Epithelial cell of prostate (primary cell): Measurements from ENCODE around the gene TRIM33.
"Not testable (repeated sequence)": the region's sequence is repeated elsewhere in the genome, so short reads cannot be mapped to it uniquely, and the experiment has no call there.

Experiments used
- DNase-seq: peaks from one replicate; pipeline ENCODE4 v3.0.0-alpha.2; 2011; ENCODE audit warnings: low read depth, low spot score
- H3K27ac ChIP-seq: fragments of 450-650 bp; 2 replicates; pipeline ENCODE4 v1.5.1; 2017; ENCODE audit warnings: mild to moderate bottlenecking

The TRIM33 gene

DNA sequence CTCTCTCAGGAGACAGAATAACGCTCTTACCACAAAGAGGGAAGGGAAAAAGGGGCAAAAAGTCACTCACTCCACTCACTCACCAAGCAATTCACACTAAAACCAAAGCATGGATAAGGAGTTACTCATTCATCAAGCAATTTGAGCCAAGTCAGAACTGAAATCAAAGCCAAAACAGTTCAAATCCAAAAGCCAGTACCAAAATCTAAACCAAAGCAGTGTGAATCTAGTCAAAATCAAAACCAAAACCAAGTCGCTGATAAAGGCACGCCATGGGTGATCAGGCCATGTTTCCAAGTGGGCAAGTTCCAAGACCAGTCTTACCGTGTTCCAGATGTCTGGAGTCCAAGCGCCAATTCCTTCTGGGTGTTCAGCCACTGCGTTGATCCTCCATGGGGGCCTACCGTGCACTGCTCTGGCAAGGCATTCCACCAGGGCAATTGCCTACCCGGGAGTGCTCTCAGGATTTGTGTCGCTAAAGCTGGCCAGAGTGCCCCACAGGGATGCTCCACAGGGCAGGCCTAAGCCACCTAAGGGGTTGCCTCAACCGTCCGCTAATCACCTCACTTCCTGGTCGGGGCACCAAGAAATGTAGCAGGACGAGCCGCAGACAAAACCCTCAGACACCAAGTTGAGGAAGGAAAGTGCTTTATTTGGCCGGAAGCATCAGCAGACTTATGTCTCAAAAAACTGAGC is 142.3 kb downstream of the TRIM33 start:
- no peak for DNase-seq
- no peak overlapping the region for H3K27ac ChIP-seq

DNA sequence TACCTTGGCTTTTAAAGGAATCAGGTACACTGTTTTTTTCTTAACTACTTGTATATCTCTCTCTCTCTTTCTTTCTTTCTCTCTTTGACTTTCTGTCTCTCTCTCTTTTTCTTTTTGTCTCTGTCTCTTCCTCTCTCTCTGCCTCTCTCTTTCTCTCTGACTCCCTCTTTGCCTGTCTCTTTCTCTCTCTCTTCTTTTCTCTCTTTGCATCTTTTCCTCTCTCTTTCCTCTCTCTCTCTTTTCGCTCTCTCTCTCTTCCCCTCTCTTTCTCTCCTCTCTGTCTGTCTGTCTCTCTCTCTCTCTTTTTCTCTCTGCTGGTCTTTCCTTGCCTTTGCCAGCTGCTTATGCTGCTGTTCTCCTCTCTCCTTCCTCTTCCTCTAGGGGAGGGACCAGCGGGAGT is 143.2 kb downstream of the TRIM33 start:
- DNase-seq: no peak
- no peak overlapping the region for H3K27ac ChIP-seq

DNA sequence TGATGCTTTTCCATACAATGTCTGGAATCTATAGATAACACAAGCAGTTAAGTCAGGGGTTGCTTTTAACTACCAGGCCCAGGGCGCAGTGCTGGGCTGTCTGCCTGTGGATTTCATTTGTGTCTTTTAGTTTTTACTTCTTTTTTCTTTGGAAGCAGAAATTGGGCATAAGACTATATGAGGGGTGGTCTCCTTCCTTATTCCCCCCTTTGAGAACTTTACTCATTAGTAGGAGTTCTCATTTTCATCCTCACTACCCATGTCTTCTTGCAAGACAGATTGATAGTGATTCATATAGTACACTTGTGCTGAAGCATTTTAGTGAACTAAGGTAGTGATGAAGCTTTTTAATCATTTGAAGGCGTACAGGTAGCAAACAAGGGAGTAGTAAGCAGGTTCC is 147.8 kb downstream of the TRIM33 start:
- H3K27ac ChIP-seq: not testable (repeated sequence)

DNA sequence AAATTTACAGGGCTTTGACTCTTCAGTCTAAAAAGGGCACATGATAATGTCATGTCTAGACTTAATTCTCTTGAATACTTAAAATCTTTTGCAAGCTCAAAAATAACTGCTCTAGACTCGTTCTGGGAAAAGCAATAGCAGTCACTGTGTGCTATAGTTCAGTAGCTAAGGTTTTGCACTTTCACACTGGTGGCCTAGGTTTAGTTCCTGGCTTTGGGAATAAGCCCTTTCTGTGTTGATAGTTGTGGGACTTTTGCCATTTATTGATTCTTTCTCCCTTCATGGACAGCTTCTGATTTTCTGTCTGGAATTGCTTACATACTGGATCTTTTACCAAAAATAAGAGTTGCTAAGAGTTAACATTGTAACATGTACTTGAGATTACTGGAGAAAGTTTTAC is 151.2 kb downstream of the TRIM33 start:
- no peak for DNase-seq
- no peak overlapping the region for H3K27ac ChIP-seq

More for the DNA sequence above, 147.8 kb downstream of the TRIM33 start:
- not testable (repeated sequence) for DNase-seq

DNA sequence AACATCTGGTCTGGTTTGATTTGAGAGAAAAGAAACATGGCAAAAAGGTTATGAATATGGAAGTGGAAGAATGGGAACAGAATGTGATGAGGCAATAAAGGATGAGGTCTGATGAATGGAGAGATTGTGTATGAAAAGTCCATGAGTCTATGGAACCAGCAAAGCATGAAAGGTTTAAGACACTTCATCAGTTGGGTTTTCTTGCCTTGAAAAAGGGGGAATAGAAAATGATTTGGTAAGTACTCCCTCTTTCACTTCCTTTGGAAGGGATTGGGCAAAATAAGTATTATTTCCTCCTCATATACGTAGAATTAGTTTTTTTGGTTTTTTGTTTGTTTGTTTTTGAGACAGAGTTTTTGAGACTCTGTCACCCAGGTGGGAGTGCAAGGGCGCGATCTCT is 155.8 kb downstream of the TRIM33 start:
- no peak for DNase-seq
- H3K27ac ChIP-seq: no peak overlapping the region

DNA sequence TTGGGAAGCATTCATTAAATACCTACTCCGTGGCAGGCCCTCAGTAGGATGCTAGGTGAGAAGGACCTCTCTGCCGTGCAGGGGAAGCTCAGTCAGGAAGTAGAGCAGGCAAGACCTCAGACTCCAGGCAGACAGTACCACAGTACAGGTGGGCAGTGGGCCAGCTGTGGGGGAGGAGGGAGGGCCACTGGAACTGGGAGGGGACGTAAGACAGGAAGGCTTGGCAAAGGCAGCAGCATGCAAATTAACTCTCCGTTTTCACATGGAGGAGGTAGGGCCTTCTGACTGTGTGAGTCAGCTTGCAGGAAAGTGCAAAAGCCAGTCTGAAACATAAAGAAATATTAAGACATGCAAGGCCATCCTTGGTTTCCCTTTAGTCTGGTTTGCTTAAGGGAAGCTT is 157.7 kb downstream of the TRIM33 start:
- DNase-seq: peak; percentile 44
- H3K27ac ChIP-seq: no peak overlapping the region

DNA sequence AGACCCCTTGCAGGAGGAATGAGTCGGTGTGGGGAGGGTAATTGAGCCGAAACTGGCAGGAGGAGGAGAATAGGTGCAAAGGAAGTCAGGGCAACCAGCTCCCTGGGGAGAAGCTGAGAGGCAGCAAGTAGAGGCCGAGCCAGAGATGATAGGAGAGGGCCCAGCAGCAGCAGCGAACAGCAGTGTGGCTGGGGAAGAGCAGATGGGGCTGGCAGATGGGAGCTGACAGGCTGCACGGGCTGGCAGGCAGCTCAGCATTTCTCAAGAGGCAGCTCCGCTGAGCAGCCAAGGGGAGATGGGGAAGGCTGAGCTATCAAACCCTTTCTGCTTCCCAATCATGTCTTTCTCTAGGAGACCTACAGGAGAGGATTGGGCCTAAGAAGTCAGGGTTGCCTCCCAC is 158.2 kb downstream of the TRIM33 start:
- no peak for DNase-seq
- no peak overlapping the region for H3K27ac ChIP-seq

DNA sequence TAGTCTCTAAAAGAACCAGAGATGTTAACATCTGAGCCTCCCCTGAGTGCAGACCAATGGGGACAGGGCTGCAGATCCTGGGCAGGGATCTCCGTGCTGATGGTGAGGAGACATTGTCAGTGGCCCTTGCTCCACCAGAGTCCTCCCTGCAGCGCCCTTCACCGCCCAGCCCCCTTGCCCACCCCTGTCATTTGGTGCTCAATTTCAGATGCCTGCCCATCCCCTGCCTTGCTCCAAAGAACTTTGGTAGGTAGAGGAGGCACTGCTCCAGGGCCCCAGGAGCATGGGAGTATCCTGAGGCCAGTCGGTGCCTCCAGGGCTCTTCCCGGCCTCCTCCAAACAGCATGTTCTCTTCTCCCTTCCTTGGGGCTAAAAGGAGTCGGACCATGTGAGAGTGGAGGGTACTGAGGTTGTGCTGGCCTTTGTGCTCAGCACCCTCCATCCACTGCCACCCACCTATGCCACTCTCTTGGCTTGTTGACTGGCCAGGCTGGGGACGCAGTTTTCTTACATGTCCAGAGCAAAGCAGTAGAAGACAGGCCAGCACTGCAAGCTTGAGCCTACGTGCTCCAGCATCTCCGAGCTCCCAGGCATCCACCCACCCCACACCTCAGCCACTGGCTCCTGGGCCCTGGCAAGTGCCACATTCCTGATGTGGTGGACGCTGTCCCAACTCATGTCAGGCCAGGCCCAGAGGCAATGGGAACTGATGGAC is 160.1 kb downstream of the TRIM33 start:
- no peak for DNase-seq
- no peak overlapping the region for H3K27ac ChIP-seq

DNA sequence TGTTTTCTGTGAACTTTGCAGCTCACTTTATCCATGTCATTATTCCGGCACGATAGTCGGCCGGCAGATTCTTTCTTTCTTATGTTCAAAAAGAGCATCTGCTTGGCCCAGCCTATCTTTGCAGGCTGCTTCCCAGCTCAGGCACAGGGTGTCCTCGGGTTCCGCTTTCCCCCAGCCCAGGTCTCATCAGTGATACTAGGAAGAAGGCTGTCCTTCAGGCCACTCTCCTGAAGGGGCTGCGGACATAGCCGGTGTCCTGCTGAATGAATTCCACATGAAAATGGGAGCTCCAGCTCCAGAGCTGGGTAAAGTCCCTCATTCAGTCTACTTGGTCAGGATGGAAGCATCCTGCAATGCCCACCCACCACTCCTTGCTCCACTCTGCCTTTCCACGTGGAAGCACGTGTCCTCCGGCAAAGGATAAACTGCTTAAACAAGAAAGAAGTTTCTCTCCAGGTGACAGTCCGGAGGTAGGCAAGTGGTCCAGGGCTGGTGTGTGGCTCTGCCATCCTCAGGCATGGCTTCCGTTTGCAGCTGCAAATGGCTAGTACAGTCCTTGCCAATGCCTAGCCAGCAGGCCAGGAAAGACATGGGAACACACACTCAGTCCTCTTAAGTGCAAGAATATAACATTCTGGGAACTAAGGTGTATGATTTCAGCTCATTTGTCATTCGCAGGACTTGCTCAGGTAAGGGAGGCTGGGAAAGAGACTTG is 161.0 kb downstream of the TRIM33 start:
- no peak overlapping the region for H3K27ac ChIP-seq
- no peak for DNase-seq

DNA sequence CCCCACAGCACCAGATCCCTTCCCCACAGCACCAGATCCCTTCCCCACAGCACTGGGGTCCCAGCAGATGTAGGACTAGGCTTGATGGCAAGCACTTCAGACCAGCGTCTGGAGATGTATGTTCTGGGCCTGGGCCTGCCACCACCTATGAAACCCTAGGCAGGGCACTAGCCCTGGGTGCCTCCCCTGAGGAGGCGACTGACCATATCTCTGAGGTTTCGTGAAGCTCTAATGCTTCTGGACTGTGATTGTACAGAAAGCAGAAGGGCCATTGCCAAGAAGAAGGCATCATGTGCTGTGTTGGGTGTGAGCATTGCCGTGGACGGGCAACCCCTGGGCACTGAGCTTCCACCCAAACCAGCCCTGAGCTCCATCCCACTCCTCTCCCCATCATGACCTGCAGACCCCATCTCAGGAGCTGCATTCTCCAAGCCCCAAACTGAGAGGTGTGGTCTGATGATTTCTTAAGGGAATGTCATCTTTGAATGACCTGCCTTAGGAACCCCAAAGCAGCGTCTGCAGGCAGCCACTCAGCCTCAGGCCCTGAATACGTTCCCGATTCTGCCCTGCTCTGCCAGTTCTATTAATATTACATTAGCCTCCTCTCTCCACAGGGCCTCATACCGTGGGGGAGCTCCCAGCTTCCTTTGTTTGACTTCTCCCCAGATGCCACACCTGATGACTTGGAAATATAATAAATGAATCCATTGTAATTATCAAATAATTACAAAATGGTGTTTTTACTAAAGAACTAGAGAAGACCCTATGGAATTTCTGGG is 163.4 kb downstream of the TRIM33 start:
- no peak overlapping the region for H3K27ac ChIP-seq
- no peak for DNase-seq

DNA sequence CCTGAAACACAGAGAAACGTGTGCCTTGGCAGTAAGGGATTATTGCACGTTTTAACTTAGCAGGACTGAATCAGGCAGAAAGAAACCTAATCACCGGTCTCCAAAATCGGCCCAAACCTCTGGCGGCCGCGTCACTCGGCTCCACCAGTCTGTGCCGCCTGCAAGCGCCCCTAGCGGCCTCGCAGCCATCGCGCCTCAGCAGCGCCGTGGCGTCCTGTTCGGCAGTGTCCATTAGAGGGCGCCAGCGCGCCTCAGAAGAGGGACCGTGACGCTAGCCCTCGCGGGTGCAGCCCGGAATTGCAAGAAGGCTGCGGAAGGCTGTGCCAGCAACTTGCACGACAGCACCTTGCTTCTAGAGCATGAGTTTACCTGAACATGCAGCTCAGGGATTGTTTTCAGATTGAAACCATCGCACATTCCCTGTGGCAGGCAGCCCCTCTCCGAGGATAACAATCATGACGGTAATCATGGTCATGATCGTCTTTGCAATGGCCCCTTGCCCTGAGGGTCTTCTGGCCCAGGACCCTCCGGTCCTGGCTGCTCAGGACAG is 164.4 kb downstream of the TRIM33 start:
- peak; percentile 63 for DNase-seq
- no peak overlapping the region for H3K27ac ChIP-seq

DNA sequence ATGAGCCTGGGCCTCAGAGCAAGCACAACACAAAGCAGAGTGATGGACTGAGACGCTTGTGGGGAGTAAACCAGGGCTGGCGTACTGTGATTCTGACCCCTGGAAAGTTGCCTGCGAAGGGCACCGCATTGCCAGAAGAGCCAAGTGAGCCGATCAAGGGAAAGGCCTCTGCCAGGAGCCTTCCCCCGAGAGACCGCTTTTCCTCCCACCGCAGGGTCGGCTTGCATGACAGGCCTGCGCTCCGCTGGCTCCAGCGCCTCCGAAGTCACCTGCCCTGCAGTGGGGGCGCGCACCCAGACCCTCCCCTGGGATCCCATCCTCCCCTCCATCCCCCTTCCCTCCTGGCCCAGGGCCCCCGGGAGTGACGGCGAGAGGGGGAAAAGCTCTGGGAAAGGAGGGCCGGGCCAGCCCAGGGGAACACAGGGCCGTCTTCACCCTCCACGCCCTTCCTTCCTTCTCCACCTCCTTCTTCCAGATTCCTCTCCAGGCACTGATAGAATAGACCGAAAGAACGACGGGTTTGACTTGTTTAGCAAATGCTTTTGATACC is 165.0 kb downstream of the TRIM33 start:
- H3K27ac ChIP-seq: no peak overlapping the region
- no peak for DNase-seq

DNA sequence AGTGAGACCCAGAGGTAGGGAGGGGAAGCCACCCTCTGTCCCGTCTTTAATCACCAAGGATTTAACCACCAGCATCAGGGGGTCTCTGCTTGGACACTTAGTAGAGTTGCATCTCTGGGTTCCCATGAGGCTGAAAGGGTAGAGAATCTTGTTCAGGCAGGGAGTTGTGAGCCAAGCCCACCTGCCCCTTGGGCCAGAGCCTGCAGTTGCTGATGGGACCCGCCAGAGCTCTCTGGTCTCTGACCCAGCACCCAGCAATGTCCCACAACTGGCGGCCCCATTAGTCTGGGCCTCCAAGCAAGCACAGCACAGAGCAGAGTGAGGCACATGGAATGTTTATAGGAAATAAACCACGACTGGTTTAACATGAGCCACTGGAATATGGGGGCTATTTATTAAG is 166.3 kb downstream of the TRIM33 start:
- no peak for DNase-seq
- H3K27ac ChIP-seq: no peak overlapping the region
